GM21786 (cell line): ENCODE measurements around the gene HOXA5.

Experiments used
- ATAC-seq: cut with Tn5 transposase; IDR thresholded peaks from one replicate; pipeline ENCODE4 v1.9.1; 2021; ENCODE audit not compliant: unreplicated experiment

The HOXA5 gene

DNA sequence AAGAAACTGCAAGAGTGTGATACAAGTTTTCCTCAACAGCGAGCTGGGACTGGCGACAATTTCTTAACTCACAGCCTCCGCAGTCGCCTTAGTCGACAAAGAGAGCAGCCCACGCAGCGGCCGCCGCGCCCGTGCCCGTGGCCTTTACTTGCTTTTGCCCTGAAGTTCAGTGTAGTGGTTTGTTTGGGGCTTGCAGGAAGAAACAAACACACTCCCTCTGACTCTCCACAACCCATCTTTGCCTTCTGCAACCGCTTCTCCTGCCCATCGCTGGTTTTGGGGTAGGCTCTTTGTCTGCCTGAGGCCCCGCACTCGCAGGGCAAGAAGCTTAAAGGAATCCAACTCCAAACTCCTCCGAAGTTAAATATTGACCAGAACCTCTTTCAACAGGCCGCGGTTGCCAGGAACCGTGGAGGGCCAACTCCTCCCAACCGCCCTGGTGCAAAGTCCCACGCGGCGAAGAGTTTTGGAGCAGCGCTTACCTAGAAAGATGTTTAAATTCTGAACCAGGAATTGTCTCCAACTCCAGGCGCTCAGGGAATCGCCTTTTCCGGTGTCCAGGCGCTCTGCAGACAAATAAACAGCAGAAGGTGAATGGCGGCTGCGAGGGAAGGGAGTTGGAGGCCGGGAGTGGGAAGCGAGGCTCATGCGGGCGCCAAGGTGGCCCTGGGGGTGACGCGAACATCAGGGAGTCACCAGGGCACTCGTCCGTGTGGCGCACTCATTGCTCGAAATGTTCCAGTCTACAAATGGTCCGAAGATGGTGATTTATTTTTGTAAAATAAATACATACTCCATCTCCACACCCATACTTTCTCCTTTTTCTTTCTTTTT, 21.2 kb downstream of the HOXA5 start:
- ATAC-seq: no peak

DNA sequence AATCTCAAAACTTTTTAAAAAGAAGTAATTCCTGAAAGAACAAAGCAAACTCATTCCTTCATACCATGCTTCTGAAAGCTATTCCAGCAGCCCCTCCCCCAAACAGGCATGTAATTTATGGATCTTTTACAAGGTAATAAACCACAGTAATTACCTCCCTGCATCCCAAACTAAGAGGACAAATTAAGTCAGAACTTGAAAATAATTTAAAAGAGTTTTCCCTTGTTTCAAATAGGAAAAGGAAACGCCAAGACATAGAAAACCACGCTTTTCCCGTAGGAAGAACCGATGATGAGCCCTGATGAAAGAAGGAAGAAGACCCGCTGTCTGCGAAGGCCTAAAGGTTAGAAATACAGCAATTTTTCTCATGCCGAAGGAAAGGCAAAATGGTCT, 21.8 kb downstream of the HOXA5 start:
- no peak for ATAC-seq

- ATAC-seq: no peak
Measured at GRCh38 chr7:27119412-27119911, 24.0 kb downstream of the HOXA5 start.

- no peak for ATAC-seq
Measured at GRCh38 chr7:27118580-27118979, 24.9 kb downstream of the HOXA5 start.

DNA sequence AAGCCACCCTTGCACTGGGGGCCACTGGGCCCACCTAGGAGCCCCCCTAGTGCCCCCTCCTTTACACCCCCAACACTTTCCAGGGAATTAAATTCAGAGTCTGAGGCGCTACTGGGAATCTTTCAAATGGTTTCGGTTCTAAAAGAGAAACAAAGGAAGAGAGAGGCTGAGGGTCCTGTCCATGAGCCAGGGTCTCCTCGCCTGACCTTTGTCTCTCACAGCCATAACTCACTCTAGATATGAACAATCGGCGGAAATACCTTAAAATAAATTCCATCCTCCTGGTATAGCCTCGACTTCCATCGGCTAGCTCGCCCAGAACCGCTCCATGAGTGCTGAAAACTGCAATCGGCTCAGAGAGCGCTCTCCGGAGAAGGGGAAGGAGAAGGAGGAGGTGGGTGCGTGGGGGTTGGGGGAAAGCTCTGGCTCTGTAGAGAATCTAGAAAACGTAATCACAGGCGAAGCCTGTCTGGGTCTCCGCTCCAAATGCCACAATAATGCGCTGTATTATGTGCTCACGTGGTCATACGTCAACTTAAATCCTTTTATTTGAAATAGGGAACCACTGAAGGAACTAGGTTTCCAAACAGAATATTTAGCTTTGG, 25.5 kb downstream of the HOXA5 start:
- no peak for ATAC-seq

DNA sequence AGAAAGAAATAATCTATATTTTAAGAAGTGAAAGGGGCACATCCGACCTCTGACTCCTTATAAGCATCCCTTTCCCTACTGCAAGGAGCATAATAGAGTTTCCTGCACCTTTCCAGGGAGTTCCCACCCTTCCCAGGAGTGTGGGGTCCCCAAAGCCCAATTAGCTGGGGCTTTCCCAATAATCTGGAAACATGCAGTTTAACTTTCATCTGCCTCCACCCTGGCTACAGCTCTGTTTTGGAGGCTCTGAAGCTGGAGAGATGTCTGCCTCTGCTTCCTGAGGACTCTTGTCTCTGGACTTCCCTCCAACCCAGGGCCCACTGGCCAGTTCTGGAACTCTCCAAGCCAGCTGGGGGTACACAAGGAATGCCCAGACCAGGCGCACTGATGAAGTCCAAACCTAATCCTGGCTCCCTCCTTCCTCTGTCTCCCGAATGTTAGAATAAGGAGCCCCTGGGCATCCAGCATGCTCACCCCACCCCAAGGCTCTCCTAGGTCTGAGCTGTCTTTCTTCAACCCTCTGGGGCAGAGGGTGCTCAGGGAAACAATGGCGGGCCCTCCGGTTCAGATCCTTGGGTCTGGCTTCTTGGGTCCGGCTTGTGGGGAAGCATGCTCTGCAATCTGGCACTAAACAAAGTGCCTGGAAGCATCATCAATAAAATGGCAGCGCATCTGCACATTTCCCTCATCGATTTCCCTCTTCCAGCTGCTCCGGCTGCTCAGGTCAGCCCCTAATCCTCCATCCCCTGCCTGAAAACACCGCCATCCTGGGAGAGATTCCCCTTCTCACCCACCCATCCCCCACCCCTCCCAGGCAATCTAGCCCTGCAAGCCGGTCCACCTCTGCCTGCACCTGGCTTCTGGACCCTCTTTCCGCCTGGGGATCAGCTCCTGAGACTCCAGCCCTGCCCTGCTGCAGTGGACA, 26.3 kb downstream of the HOXA5 start:
- no peak for ATAC-seq

DNA sequence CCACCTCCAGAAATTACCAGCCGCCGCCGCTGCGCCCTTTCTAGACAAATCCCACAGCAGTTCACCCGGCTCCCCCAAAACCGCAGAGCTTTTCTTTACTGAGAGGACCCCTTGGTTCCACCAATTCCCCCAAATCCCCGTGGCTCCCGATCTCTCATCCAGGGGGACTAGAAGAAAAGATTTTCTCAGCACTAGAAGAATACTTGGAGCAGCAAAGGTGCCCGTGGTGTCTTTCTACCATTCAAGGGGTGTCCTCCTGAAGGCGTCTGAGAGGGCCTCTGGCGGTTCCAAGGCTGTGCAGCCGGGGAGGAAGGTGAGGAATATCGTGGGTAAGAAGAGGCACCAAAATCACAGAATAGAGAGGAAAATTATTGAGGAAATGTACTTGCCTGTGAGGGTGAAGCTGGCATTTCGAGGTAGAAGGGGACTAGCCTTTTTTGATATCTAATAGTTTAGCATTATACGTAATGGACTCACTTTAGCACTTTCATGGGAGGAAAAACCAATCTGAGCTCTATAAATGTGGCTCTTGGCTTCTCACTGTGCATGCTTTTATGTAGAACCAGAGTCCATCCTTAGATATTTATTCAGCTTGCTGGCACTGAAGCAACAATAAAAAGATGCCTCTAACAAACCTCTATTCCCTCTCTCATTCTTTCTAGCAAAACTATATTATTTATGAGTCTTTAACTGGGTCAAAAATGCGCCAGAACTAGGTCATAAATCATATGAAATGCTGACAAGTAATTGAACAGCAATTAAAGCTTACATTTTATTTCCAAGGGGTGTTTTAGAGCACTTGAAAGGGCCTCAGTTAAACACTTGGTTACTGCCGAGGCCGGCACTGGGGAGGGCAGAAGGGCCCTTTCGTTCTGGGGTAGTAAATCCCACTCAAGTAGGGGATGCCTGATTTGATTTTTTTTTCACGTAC, 27.2 kb downstream of the HOXA5 start:
- ATAC-seq: no peak

GRCh38 chr7:27115221-27116026, 28.1 kb downstream of the HOXA5 start:
- no peak for ATAC-seq

DNA sequence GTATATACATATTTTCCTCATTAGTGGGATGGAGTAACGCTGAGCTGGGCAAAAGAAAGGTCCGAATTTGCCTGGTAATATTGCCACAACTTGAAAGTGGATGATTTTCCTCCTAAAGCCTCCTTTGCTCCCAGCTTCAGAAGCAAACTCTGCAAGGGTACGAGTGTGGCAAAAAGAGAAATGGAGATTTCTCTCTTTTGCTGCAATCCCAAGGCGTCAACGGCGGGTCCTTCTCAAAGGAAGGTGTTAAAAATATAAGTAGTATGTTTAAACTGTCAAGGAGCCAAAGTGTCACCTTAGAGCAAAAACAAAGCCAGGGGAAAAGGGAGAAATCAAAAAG, 28.6 kb downstream of the HOXA5 start:
- no peak for ATAC-seq

DNA sequence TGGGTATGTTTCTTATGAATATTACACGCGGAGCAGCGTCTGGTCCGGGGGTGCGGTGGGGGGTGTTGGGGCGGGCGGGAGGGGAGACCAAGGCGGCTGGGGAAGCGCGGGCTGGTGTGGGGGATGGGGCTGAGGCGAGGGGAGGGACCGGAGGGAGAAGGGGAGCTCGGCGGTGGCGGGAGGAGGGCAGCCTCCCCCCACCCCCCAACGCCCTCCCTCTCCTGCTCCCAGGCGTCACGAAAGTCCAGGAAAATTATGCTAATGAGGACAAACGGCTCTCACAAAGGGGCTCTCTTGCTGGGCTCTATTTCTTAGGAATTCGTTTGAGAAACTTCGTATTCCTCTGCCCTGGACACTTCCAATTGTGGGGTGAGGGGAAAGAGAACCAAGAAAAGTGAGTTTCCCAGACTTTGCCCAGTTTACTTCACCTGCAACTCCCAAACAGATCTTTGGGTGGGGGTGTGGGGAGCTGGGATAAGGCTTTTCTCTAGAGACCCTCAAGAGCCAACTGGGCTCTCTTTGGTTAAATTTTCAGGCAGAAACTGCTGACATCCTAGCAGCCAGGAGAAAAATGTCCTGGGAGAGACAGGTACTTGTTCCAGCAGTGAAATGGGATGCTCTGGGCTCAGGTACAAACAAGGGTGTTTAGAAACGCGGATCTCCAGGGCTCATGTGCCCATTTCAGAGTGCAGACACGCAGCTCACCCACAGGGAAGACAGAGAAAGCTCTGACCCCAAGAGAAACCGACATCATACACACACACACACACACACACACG, 29.3 kb downstream of the HOXA5 start:
- no peak for ATAC-seq

- ATAC-seq: no peak
Measured at GRCh38 chr7:27112955-27113949, 30.2 kb downstream of the HOXA5 start.

DNA sequence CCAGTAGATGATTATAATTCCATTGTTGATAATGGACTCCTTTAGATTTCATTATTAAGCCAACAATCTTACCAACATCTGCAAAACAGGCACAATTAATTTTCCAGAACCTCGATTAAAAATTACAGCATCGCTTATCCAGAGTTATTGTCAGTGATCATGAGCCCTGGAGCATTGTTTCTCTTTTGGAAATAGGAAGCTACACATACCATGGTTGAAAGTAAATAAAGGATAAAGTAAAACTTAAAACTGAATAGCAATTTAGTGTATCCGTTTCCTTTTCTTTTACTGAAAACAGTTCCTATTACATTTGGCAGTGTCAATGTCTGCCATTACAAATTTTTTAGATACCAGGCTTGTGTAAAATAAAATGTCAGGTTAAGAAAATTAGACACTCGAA, 31.1 kb downstream of the HOXA5 start:
- no peak for ATAC-seq

DNA sequence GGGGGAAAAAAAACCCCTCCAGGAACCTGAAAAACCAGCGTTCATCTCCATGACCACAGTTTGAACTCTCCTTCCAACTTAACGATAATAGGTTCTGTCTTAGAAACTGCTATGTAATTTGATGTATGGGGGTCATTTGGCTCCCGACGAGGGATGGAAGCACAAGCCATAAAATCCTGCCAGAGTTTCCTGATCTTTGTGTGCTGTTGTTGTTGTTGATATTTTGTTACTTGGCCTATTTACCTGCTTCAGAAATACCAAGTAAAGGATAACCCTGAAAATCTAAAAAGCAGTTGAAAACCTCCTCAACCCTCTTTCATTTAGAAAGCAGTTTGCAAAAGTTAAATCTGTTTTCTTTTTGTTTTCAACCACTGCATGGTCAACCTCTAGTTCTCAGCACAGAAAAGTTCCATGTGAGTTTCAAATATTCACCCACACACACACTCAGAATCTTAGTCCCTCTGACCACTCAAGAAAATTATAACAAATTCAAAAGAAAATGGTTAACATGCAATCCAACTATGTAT, 31.7 kb downstream of the HOXA5 start:
- no peak for ATAC-seq

DNA sequence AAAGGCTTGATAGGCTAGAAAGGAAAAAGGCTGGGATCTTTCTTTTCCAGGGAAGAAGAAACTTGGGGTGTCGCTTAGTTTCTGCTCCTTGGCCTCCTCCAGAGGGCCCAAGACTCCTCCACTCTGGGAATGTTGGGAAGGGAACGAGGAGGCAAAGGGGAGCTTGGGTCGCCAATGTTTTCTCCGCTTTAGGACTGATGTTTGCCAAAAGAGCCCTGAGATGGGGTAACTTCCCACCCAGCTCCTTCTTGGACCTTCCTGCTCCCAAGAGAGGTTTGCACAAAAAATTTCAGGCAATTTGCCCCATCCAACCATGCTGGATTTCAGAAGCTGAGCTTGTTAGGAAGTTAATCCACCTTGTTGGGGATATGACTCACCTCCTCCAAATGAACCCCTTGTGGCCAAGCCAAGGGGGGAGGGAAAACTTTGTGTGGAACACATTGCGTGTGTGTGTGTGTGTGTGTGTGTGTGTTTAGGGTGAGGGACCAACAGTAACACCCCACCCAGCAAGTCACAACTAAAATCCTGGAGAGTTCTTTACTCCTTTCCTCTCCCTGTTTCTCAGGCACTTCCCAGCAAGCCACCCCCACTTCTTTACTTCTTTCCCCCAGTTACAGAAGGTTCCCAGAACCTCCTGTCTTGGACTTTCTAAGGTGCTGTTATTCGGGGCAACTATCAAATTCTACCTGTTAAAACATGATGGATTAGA, 32.3 kb downstream of the HOXA5 start:
- no peak for ATAC-seq

- no peak for ATAC-seq
Measured at GRCh38 chr7:27110186-27111031, 33.1 kb downstream of the HOXA5 start.
